ENCODE results near the gene CNGB1.
"Not testable (repeated sequence)": the region's sequence is repeated elsewhere in the genome, so short reads cannot be mapped to it uniquely, and the experiment has no call there.

The CNGB1 gene

GRCh38 chr16:57956270-57956808 is 14.6 kb downstream of the CNGB1 start:
- DNase-seq (ENCODE audit: low read depth in 1 of 2, low spot score in 1 of 2), result no peak

GRCh38 chr16:57955572-57956188 is 15.2 kb downstream of the CNGB1 start:
- DNase-seq (ENCODE audit: low read depth in 1 of 2, low spot score in 1 of 2), result no peak

- DNase-seq (ENCODE audit: low read depth in 1 of 2, low spot score in 1 of 2), result no peak
Observed at GRCh38 chr16:57953857-57954256, 17.1 kb downstream of the CNGB1 start.

GRCh38 chr16:57952909-57953308 is 18.0 kb downstream of the CNGB1 start:
- DNase-seq (ENCODE audit: low read depth in 1 of 2, low spot score in 1 of 2), result no peak

GRCh38 chr16:57951204-57951960 is 19.5 kb downstream of the CNGB1 start:
- DNase-seq (ENCODE audit: low read depth in 1 of 2, low spot score in 1 of 2), result no peak

GRCh38 chr16:57950382-57950781 is 20.5 kb downstream of the CNGB1 start:
- DNase-seq (ENCODE audit: low read depth in 1 of 2, low spot score in 1 of 2), result no peak

GRCh38 chr16:57949595-57950238 is 21.2 kb downstream of the CNGB1 start:
- DNase-seq (ENCODE audit: low read depth in 1 of 2, low spot score in 1 of 2), result no peak

GRCh38 chr16:57949013-57949412 is 21.9 kb downstream of the CNGB1 start:
- DNase-seq (ENCODE audit: low read depth in 1 of 2, low spot score in 1 of 2), result no peak

- no peak for DNase-seq (ENCODE audit: low read depth in 1 of 2, low spot score in 1 of 2)
Observed at GRCh38 chr16:57948027-57948426, 22.9 kb downstream of the CNGB1 start.

GRCh38 chr16:57947261-57947660 is 23.7 kb downstream of the CNGB1 start:
- DNase-seq (ENCODE audit: low read depth in 1 of 2, low spot score in 1 of 2), result no peak

GRCh38 chr16:57946181-57946801 is 24.6 kb downstream of the CNGB1 start:
- DNase-seq (ENCODE audit: low read depth in 1 of 2, low spot score in 1 of 2), result no peak

- no peak for DNase-seq (ENCODE audit: low read depth in 1 of 2, low spot score in 1 of 2)
Observed at GRCh38 chr16:57945740-57946138, 25.2 kb downstream of the CNGB1 start.

- DNase-seq (ENCODE audit: low read depth in 1 of 2, low spot score in 1 of 2), result no peak
Observed at GRCh38 chr16:57944970-57945739, 25.8 kb downstream of the CNGB1 start.

GRCh38 chr16:57943381-57943780 is 27.5 kb downstream of the CNGB1 start:
- not testable (repeated sequence) for DNase-seq (ENCODE audit: low read depth in 1 of 2, low spot score in 1 of 2)

GRCh38 chr16:57941901-57942300 is 29.0 kb downstream of the CNGB1 start:
- not testable (repeated sequence) for DNase-seq (ENCODE audit: low read depth in 1 of 2, low spot score in 1 of 2)

GRCh38 chr16:57941016-57941664 is 29.8 kb downstream of the CNGB1 start:
- no peak for DNase-seq (ENCODE audit: low read depth in 1 of 2, low spot score in 1 of 2)

- no peak for DNase-seq (ENCODE audit: low read depth in 1 of 2, low spot score in 1 of 2)
Observed at GRCh38 chr16:57940382-57940966, 30.5 kb downstream of the CNGB1 start.

GRCh38 chr16:57939872-57940224 is 31.1 kb downstream of the CNGB1 start:
- no peak for DNase-seq (ENCODE audit: low read depth in 1 of 2, low spot score in 1 of 2)

GRCh38 chr16:57938936-57939871 is 31.7 kb downstream of the CNGB1 start:
- no peak for DNase-seq (ENCODE audit: low read depth in 1 of 2, low spot score in 1 of 2)

Measured in activated CD4-positive, alpha-beta T cell treated with anti-CD3 and anti-CD28 coated beads, Interleukin-2, amount 50 U/mL, for 24 hours (primary cell).